OCI-M2 (cell line): ENCODE data around the gene ULK4.
"Not testable (repeated sequence)": the region's sequence is repeated elsewhere in the genome, so short reads cannot be mapped to it uniquely, and the experiment has no call there.

Source experiments
- DNase-seq: peaks from one replicate; lab custom pipeline; 2025; ENCODE audit not compliant: unreplicated experiment; lab: John Stamatoyannopoulos, UW

ULK4 gene

GRCh38 chr3:41695806-41696205 lies 266.1 kb downstream of the ULK4 start:
- not testable (repeated sequence) for DNase-seq

GRCh38 chr3:41693799-41694198 lies 268.1 kb downstream of the ULK4 start:
- no peak for DNase-seq

- no peak for DNase-seq
These were observed 270.9 kb downstream of the ULK4 start for GRCh38 chr3:41690766-41691563.

GRCh38 chr3:41688595-41689380 lies 273.1 kb downstream of the ULK4 start:
- DNase-seq, result no peak

GRCh38 chr3:41684797-41685735 lies 276.8 kb downstream of the ULK4 start:
- no peak for DNase-seq

- DNase-seq, result no peak
These were observed 278.1 kb downstream of the ULK4 start for GRCh38 chr3:41683666-41684350.

- DNase-seq, result no peak
These were observed 278.9 kb downstream of the ULK4 start for GRCh38 chr3:41682996-41683395.

GRCh38 chr3:41682382-41682781 lies 279.5 kb downstream of the ULK4 start:
- DNase-seq, result no peak

GRCh38 chr3:41681479-41681878 lies 280.4 kb downstream of the ULK4 start:
- DNase-seq, result no peak

GRCh38 chr3:41679374-41679773 lies 282.5 kb downstream of the ULK4 start:
- no peak for DNase-seq

- DNase-seq, result not testable (repeated sequence)
These were observed 286.8 kb downstream of the ULK4 start for GRCh38 chr3:41675102-41675501.

- DNase-seq, result no peak
These were observed 287.5 kb downstream of the ULK4 start for GRCh38 chr3:41674449-41674848.

GRCh38 chr3:41673650-41674049 lies 288.3 kb downstream of the ULK4 start:
- DNase-seq, result no peak

- DNase-seq, result no peak
These were observed 293.5 kb downstream of the ULK4 start for GRCh38 chr3:41668379-41668778.

GRCh38 chr3:41662288-41662687 lies 299.6 kb downstream of the ULK4 start:
- DNase-seq, result no peak

- no peak for DNase-seq
These were observed 300.1 kb downstream of the ULK4 start for GRCh38 chr3:41661796-41662195.

GRCh38 chr3:41660510-41660909 lies 301.4 kb downstream of the ULK4 start:
- no peak for DNase-seq

- no peak for DNase-seq
These were observed 308.2 kb downstream of the ULK4 start for GRCh38 chr3:41653571-41654239.

GRCh38 chr3:41652931-41653330 lies 309.0 kb downstream of the ULK4 start:
- no peak for DNase-seq

- DNase-seq, result no peak
These were observed 309.4 kb downstream of the ULK4 start for GRCh38 chr3:41652506-41652905.
